ENCODE data around the gene RDH5. TPM values are rescaled to one million over a fixed set of nuclear protein-coding genes. Genes with fewer than 3 reads are reported as not detected.

The RDH5 gene
- total RNA-seq, 1 experiment from 2014 or later = 6.2 TPM

DNA sequence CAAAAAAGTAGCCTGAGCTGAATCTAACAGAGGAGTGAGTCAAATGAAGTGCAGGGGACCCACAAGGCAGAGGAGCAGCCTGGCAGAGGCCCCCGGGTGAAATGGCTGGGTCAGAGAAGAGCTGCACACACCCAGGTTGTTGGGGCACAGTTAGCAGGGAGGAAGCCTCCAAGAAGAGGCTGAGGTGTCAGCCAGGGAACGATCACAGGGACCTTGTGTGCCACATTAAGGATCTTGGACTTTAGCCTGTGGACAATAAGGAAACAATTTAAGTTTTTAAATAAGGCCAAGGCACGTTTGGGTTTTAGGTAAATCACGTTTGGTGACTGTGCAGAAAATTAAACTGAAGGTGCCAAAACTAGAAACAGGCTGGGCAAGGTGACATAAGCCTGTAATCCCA, 48.4 kb upstream of the RDH5 start:
- no peaks in the 10 kb centered on the region for H3K9me3 ChIP-seq (ENCODE audit: control insufficient read depth in 1 of 2, insufficient read depth in 1 of 2, low read depth in 1 of 2, low read length in 2 of 2)
- DNase-seq (ENCODE audit: low read depth, low spot score) = no peak
- H3K4me1 ChIP-seq (ENCODE audit: control insufficient read depth in 1 of 2, insufficient read depth in 2 of 2, low read length in 2 of 2) = peaks cover 0 to 9% of the 10 kb centered on the region in 2 experiments; a peak in 2 of 4 replicates
- no TSS peak for BruUV-seq (replicated peaks)
- TF ChIP-seq JUND (IDR thresholded peaks at IDR 0.05) (no peak), EZH2phosphoT487 (IDR thresholded peaks at IDR 0.05; ENCODE audit: borderline replicate concordance) (no peak), CBX3 (IDR thresholded peaks at IDR 0.05; ENCODE audit: low read depth) (no peak), ZFX (IDR thresholded peaks at IDR 0.05) (no peak), ZNF274 (IDR thresholded peaks at IDR 0.05; ENCODE audit: low read depth, low read length) (no peak), POLR2AphosphoS5 (IDR thresholded peaks at IDR 0.05; ENCODE audit: low read depth, low read length) (no peak), YY1 (IDR thresholded peaks at IDR 0.05; ENCODE audit: extremely low read depth, insufficient replicate concordance, low read depth, low read length) (no peak), TCF7L2 (IDR thresholded peaks at IDR 0.05; ENCODE audit: borderline replicate concordance, extremely low read depth, insufficient read depth, insufficient read length) (no peak), SIN3A (IDR thresholded peaks at IDR 0.05; ENCODE audit: low read depth) (no peak), SRF (IDR thresholded peaks at IDR 0.05; ENCODE audit: low read depth) (no peak), ELF1 (IDR thresholded peaks at IDR 0.05; ENCODE audit: borderline replicate concordance, low read depth) (no peak), FOSL1 (IDR thresholded peaks at IDR 0.05; ENCODE audit: low read depth) (no peak), CEBPB (IDR thresholded peaks at IDR 0.05; ENCODE audit: low read depth) (no peak), EZH2 (IDR thresholded peaks at IDR 0.05) (no peak), SP1 (IDR thresholded peaks at IDR 0.05; ENCODE audit: low read depth) (no peak)
- TF ChIP-seq, protein P1, sequence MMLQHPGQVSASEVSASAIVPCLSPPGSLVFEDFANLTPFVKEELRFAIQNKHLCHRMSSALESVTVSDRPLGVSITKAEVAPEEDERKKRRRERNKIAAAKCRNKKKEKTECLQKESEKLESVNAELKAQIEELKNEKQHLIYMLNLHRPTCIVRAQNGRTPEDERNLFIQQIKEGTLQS (IDR thresholded peaks at IDR 0.05) = no peak
- CTCF ChIA-PET = interaction anchor here (1.0 kb wide), 1 partner anchor 65 kb away, joined by 3 read pairs; no protein-coding TSS in a partner anchor
- no peak overlapping the region for H2AFZ ChIP-seq (ENCODE audit: low read depth, low read length, poor library complexity, severe bottlenecking)
- H3K9ac ChIP-seq (ENCODE audit: low read length) = no peak overlapping the region
- no peaks in the 10 kb centered on the region for H4K20me1 ChIP-seq (ENCODE audit: insufficient read depth)
- no peaks in the 10 kb centered on the region for H3K79me2 ChIP-seq (ENCODE audit: insufficient read depth, low read length)
- no peak overlapping the region for H3K4me2 ChIP-seq (ENCODE audit: low read length)
- POLR2A ChIA-PET = no interaction called here
- H3K36me3 ChIP-seq (ENCODE audit: control insufficient read depth in 1 of 2, insufficient read depth in 2 of 2, low read length in 2 of 2) = no peaks in the 10 kb centered on the region
- no peaks in the 10 kb centered on the region for H3K27me3 ChIP-seq (ENCODE audit: insufficient read depth, low read length)
- no peak overlapping the region for H3K27ac ChIP-seq (ENCODE audit: low read depth, low read length)
- no peak overlapping the region for H3K4me3 ChIP-seq (replicated peaks in 1 of 2; ENCODE audit: low read depth in 1 of 2, low read length in 2 of 2)
- H3K9me2 ChIP-seq (ENCODE audit: insufficient read depth) = 0 out of 2 replicates have a peak, but pooled peaks cover 3% of the 10 kb centered on the region
- RAD21 ChIA-PET (ENCODE audit: low non-redundant PET in 1 of 2, low total read pairs in 2 of 2, uncharacterized antibody in 2 of 2, unreplicated experiment in 2 of 2) = no interaction called here
- intact Hi-C loops (cut with micrococcal nuclease) = no loop called here
- ATAC-seq = no peak
